IMR-90 (cell line): ENCODE measurements around the gene CXCL17.

Experiments
- CTCF ChIP-seq: conservative IDR thresholded peaks from 2 replicates; pipeline ENCODE4 v1.5.1; 2012; ENCODE audit warnings: mild to moderate bottlenecking, low read depth, low read length, improper control_type of control experiment
- ELK1 ChIP-seq: fragments of 150-350 bp; IDR thresholded peaks from 2 replicates; pipeline ENCODE4 v1.6.1; 2016; ENCODE audit warnings: low read depth, mild to moderate bottlenecking, low read length, moderate library complexity, borderline replicate concordance
- MAZ ChIP-seq: IDR thresholded peaks from 2 replicates; pipeline ENCODE4 v1.6.1; 2012; ENCODE audit warnings: low read depth, mild to moderate bottlenecking, low read length, improper control_type of control experiment, moderate library complexity, borderline replicate concordance
- RAD21 ChIP-seq: IDR thresholded peaks from 2 replicates; pipeline ENCODE4 v1.6.1; 2012; ENCODE audit warnings: low read length, improper control_type of control experiment

- no peak for TF ChIP-seq MAZ
- no peak for TF ChIP-seq CTCF
- no peak for TF ChIP-seq ELK1
- TF ChIP-seq RAD21, result no peak
Measured at GRCh38 chr19:42471554-42472249, 29.0 kb upstream of the CXCL17 start.
